ENCODE measurements around the gene SIGLEC9.

SIGLEC9 gene

GRCh38 chr19:51097796-51098195 is 26.9 kb upstream of the SIGLEC9 start:
- no peak for DNase-seq

GRCh38 chr19:51098365-51099046 is 26.2 kb upstream of the SIGLEC9 start:
- no peak for DNase-seq

- DNase-seq: no peak
These were observed 25.7 kb upstream of the SIGLEC9 start for GRCh38 chr19:51099047-51099382.

- no peak for DNase-seq
These were observed 24.1 kb upstream of the SIGLEC9 start for GRCh38 chr19:51100601-51101000.

- no peak for DNase-seq
These were observed 23.4 kb upstream of the SIGLEC9 start for GRCh38 chr19:51101171-51101865.

- DNase-seq: no peak
These were observed 21.7 kb upstream of the SIGLEC9 start for GRCh38 chr19:51102991-51103390.

GRCh38 chr19:51103926-51104341 is 20.8 kb upstream of the SIGLEC9 start:
- DNase-seq: no peak

GRCh38 chr19:51107406-51108065 is 17.2 kb upstream of the SIGLEC9 start:
- no peak for DNase-seq

- DNase-seq: peak; percentile 99
These were observed 16.5 kb upstream of the SIGLEC9 start, which contains the start of gene CTU1 for GRCh38 chr19:51108066-51108804. Gene CTU1 (minus strand): TSS chr19:51108409. CDS start chr19:51104569, 3,840 bp downstream.

GRCh38 chr19:51108805-51109146 is 15.9 kb upstream of the SIGLEC9 start:
- DNase-seq: no peak

- no peak for DNase-seq
These were observed 14.1 kb upstream of the SIGLEC9 start for GRCh38 chr19:51110666-51110971.

- DNase-seq: no peak
These were observed 13.1 kb upstream of the SIGLEC9 start for GRCh38 chr19:51111606-51112005.

- no peak for DNase-seq
These were observed 10.5 kb upstream of the SIGLEC9 start for GRCh38 chr19:51114087-51114729.

GRCh38 chr19:51116736-51117286 is 7.9 kb upstream of the SIGLEC9 start:
- no peak for DNase-seq

GRCh38 chr19:51119101-51119500 is 5.6 kb upstream of the SIGLEC9 start:
- DNase-seq: no peak

GRCh38 chr19:51119611-51120010 is 5.1 kb upstream of the SIGLEC9 start:
- DNase-seq: no peak

- DNase-seq: no peak
These were observed 4.5 kb upstream of the SIGLEC9 start for GRCh38 chr19:51120160-51120559.

GRCh38 chr19:51121257-51121656 is 3.4 kb upstream of the SIGLEC9 start:
- DNase-seq: no peak

- no peak for DNase-seq
These were observed 2.4 kb upstream of the SIGLEC9 start for GRCh38 chr19:51122112-51122981.

- DNase-seq: no peak
These were observed 1.3 kb upstream of the SIGLEC9 start for GRCh38 chr19:51123381-51123800.

- no peak for DNase-seq
These were observed 904 bp upstream of the SIGLEC9 start for GRCh38 chr19:51123802-51124201.

GRCh38 chr19:51124216-51124615 is 490 bp upstream of the SIGLEC9 start:
- no peak for DNase-seq

Measured in NCI-H1436 (cell line).